ENCODE measurements around the gene RBBP4.
A peak's percentile ranks its signal among the peaks of the same experiment; 100 is the strongest.
"Not testable (repeated sequence)": the region's sequence is repeated elsewhere in the genome, so short reads cannot be mapped to it uniquely, and the experiment has no call there.

The RBBP4 gene

DNA sequence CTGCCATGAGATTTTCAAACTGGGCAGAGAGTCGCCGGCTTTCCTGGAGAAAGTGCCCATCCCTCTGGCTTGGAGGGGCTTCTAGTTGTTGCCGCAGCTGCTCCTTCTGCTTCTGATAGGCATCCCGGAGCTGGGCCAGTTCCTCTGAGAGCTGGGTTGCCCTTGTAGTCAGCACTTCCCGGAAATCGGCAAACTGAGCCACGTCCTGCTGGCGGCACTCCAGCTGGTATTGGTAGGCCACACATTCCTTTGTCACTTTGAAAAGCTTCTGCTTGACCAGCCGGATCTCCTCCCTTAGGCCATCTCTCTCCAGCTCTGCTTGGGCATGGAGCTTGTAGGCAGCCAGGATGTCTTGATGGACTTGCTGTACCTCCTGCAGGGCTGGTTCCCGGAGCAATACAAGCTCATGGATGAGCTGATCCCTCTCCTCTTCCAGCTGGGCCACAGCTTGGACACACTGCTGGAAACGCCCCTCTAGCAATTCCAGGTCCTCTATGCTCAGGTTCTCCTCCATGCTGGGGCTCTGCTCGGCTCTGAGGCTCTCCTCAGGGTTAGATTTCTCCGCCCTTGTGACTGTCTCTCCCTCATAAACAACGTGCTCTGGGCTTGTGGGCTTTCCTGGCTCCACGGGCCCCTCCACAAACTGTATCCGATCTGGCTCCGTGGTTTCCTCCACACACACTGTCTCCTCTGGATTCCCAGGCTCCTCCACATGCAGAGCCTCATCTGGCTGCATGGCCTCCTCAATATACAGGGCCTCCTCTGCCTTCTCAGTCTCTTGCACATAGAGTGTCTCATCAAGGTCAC lies 44.3 kb downstream of the RBBP4 start:
- DNase-seq: no peak

DNA sequence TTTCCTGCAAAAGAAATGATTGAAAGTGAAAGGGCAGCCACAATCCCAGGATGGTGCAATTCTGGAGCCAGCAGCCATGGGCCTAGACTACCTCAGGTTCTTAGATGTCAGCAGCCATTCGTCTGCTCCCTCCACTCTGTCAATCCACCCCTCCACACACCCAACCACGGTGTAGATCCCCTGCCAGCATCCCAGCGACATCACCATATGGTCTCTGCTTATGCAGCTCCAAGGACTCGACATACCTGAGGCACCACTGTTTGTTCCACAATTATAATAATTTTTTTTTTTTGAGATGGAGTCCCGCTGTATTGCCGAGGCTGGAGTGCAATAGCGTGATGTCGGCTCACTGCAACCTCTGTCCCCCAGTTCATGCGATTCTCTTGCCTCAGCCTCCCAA lies 45.0 kb downstream of the RBBP4 start:
- no peak for DNase-seq

DNA sequence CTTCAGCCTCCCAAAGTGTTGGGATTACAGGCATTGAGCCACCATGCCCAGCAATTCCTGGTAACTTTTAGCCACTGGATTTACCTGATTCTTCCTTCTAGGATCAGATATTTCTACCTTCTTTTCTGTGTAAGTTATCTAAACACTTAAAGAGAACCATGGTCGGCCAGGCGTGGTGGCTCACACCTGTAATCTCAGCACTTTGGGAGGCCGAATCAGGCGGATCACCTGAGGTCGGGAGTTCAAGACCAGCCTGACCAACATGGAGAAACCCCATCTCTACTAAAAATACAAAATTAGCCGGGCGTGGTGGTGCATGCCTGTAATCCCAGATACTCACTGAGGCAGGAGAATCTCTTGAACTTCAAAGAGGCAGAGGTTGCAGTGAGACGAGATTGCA lies 46.0 kb downstream of the RBBP4 start:
- DNase-seq: not testable (repeated sequence)

DNA sequence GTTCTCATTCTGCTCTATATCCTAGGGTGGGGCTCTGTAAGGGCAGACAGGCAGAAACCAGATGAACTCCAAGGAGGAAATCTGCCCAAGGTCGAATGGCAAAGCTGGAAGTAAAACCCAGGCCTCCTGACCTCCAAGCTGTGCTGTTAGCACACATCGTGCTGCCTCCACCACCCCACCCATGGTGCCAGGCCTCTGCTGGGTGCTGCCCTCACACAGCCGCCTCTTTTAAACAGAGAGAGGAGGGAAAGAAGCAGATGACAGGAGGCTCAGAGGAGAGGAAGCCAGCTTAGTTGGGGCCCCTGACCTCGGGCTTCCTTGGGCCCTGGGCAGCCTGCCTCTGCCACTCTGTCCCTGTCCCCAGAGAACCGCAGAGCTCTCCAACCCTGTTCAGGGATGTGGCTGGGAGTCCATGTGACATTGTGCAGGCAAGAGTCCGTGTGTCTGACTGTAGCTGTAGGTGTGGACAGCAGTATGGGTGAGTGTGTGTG lies 50.5 kb downstream of the RBBP4 start:
- no peak for DNase-seq

DNA sequence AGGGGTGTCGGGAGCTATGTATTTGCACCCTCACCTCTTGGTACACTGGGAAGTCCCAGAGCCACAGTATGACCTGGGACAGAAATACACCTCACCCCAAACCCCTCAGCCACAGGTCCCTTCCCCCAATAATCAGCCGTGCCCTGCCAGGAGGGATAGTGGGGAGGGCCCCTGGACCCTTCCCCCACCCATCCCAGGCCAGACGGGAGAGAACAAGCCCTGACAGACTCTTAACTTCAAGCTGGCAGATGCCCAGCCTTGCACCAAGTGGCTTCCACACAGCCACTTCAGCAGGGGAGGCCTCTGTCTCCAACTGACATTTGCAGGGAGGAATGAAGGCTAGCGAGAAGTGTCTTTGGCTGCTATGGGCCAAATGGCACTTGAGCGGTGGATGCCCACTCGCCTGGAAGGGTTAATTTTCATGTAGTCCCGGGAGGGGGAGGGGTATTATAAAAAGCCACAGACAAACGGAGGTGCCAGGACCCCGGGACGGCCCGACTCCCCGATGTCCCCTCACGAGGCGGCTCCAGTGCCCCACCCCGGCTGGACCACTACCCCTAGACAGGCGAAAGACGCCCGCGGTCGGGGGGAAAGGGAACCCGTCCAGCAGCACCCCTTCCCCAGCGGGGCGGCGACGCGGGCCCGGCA lies 51.1 kb downstream of the RBBP4 start:
- DNase-seq: no peak

DNA sequence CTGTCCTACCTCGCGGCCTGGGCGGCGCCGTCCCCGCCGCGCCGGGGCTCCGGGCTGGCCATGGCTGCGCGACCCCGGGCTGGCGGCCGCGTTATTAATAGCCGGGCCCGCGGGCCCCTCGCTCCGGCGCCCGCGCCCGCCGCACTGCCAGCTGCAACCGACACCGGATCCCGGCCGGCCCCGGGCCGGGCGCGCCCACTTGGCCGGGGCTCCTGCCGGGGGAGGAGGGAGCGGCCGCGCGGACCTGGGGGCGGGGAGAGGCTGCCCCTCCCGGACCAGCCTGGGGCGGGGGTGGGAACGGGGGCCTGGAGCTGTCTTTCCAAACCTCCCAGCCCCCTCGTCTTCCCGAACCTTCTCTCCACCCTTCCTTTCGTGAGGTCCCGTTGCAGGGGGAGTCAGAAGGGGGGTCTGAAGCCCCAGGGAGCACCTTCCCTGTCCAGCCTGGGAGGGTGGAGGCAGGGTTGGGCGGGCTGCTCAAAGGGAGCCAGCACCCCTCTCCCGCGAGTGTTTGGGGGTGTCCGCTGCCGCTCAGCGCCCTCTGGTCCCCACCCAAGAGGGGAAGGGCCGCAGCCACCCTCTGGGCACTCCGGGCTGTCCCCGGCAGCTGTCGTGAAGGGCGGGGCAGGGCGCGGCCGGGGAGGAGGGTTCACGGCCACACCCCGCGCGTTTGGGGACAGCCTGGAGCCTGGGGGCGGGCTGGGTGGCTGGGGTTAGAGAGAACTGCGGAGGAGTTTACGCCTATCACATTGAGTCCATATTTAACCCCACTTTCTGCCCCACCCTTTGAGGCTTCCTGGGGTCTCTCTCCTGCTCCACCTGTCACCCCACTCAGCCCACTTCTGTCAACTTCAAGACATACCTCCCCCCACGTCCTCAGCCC lies 51.8 kb downstream of the RBBP4 start, which contains the start of gene SYNC:
Gene SYNC, minus strand, starts transcription at position 172 of the 880 bp plus-strand sequence. Its CDS starts 110 bp downstream, at position 62.
- peak; percentile 74 for DNase-seq

DNA sequence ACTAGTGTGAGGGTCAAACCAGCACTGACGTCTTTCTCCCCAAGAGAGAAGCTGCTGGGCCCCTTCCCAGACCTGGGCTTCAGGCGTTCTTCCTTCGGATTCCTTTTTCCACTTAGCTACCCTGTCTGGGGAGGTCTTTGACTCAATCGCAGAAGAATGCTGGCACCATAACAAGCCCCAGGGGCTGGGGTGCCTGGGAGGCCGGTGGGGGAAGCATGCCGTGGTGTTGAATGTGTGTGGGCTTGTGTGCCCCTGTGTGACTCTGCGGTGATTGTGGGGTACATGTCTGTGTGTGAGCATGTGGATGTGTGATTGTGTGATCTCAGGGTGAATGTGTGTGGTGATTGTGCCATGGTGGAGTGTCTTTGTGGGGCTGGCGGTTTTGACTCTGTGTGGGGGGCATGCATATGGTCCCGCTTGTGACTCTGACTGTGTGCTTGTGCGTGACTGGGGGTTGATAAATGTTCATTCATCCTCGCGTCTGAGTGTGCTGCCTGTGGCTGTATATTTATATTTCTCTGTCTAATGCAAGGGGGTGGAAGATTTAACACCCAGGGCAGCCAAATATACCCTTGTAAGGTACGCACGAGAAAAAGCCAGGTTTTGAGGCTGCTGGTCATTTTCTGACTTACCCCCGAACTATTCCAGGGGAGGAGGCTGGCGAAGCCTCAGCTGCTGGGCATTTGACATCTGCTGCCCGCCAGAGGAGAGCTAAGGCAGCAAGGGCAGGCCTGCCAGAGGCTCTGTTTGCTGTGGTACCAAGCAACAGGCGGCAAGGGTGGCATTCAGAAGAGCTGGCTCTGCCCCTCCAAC lies 52.7 kb downstream of the RBBP4 start:
- DNase-seq: peak; percentile 99

DNA sequence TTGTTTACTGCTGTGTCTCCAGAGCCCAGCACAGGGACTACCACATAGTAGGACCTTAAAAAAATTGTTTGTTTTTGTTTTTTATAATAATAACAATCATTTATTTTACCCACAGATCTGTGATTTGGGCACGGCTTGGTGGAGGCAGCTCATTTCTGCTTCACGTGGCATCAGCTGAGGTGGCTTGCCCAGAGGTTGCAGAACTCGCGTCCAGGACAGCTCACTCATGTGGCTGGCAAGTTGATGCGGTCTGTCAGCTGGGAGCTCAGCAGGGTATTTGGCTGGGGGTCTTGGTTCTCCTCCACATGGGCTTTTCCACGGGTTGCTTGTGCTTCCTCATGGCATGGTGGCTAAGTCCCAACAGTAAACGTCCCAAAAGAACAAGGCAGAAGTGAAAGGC lies 54.5 kb downstream of the RBBP4 start:
- no peak for DNase-seq

DNA sequence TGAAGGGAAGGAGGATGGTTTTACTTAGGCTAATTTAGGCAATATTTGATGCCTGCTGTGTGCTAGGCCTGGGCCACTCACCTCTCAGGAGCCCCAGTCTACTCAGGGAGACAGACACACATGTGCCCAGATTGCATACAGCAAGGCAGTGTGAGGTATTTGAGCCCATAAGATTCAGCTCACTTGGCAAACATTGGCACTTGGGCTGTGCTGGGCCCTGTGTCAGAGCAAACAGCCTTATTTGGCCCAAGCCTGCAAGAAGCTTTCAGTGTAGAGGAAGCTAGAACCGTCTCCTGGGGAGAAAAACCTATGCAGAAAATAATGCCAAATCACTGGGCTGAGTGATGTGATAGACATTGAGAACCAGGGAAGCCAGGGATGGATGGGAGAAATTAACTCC lies 55.5 kb downstream of the RBBP4 start:
- no peak for DNase-seq

DNA sequence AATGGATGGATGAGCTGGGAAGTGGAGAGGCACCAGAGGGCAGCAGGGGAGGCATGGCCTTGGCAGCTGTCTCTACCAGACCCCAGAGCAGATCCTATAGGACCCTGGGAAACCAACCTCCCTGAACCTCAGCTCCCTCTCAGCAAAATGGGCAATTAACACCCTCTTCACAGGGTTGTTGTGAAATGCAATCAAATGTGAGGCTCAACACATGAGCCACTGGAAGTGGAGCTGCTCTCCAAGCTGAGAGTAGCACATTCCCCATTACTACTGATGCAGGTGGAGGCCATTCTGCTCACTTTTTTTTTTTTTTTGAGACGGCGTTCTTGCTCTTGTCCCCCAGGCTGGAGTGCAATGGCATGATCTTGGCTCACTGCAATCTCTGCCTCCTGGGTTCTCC lies 58.1 kb downstream of the RBBP4 start:
- peak; percentile 16 for DNase-seq

DNA sequence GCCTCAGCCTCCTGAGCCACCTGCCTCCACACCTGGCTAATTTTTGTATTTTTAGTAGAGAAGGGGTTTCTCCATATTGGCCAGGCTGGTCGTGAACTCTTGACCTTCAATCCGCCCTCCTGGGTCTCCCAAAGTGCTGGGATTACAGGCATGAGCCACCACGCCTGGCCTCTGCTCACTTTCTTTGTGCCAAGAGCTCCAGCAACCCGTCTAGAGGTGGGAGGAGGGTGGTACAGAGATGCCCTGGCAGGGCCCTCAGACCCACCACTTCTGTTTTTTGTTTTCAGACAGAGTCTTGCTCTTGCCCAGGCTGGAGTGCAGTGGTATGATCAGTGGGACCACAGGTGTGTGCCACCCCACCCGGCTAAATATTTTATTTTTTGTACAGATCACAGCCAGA lies 58.5 kb downstream of the RBBP4 start:
- no peak for DNase-seq

DNA sequence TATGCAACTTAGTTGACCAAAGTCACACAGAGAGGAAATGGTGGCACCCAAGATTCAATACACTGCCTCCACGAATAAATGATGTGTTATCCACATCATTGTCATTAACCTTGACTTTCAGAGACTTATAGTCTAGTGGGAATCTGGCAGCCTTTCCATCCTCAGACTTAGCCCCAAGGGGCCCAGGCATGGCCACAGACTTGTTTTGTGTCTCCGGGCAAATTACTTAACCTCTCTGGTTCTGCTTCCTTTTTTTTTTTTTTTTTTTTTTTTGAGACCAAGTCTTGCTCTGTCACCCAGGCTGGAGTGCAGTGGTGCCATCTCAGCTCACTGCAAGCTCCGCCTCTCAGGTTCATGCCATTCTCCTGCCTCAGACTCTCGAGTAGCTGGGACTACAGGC lies 60.2 kb downstream of the RBBP4 start:
- DNase-seq: not testable (repeated sequence)

DNA sequence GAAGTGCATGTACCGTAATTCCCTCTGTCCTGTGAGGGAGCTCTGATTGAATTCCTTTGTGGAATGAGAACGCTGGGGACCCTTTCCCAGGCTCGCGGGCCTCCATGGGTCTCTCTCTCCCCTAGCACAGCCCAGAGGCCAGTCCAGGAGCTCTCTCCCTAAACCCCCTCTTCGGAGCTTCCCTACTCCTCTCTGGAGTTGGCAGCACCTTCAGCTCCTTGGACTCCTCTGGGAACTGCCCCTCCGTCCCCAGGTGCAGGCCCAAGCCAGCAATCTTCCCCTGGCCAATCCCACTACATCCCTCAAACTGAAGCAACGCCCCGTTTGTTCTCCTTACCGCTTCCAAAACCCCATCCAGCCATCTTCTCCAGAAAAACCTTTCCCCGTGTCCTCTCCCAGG lies 62.1 kb downstream of the RBBP4 start:
- DNase-seq: no peak

DNA sequence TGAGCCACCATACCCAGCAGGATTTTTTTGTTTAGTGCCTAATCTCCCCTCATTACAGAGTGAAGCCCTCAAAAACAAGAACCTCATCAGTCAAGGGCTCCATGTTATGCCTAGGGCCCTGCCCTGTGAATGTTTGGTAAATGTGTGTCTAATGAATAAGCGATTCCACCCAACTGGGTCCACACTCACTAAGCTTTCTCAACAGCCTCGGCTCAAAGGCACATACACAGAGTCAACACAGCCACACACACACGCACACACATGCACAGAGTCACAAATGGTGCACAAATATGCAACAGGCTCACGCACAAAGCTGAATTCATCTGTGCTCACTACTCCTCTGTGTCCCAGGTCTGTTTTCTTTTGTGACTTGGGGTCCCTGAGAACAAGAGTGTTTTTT lies 63.3 kb downstream of the RBBP4 start:
- no peak for DNase-seq

DNA sequence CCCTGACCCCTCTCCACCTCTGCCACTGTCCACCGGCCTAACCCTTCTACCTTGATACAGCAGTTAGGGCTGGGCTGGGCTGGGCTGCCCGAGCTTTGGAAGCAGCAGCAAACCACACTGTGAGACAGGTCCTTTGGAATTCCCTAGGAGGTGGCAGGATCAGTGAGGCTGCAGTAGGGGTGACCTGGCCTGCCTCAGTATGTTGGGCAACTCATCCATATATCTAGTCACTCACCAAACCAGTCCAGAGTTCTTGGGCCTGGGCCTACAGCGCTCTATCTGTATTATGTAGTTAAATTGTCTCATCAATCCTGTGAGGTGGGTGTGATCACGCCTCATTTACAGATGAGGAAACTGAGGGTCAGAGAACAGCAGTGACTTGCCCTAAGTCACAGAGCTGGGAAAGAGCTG lies 64.9 kb downstream of the RBBP4 start:
- no peak for DNase-seq

DNA sequence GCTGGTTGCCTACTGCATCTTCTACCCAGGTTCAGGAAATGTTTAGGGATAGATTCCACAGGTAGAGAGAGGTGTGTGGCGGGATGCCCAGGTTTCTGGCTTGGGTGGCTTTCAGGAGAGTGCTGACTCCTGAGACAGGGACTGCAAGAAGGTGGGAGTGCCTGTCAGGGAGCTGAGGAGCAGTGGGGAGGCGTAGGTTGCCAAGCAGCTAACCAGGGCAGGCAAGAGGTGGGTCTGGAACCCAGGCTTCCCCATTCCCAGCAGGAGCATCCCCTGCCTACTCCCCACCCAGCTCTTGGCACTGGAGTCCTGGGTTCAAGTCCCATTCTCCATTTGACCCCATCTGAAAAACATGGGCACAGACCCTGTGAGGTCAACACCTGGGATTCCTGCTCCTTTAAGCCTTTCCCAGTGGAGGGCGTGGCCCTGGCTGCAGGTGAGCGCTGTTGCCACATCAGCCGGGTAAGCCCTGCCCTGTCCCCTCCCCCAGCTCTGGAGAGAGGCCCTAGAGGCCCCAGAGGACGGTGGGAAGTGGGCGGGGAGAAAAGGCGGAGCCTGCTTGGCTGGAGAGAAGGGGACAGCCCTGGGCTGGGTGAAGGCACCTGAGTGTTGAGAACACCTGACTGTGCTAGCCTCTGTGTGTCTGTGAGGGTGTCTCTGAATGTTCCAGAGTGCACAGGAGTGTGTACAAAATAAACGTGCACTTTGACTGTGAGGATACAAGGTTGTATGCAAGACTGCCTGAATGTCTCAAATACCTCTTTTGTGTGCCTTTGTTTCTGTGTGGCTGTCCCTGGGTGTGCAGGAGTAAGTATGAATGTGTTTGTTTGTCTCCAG lies 65.5 kb downstream of the RBBP4 start:
- DNase-seq: peak; percentile 57

DNA sequence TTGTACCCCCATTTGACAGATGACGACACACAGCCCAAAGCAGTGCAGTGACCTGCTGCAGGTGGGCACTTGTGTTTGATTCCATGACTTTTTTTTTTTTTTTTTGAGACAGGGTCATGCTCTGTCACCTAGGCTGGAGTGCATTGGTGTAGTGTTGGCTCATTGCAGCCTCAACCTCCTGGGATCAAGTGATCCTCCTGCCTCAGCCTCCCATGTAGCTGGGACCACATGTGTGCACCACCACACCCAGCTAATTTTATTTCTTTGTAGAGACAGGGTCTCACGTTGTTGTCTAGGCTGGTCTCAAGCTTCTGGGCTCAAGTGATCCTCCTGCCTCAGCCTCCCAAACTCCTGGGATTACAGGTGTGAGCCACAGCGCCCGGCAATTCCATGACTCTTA lies 66.5 kb downstream of the RBBP4 start:
- no peak for DNase-seq

DNA sequence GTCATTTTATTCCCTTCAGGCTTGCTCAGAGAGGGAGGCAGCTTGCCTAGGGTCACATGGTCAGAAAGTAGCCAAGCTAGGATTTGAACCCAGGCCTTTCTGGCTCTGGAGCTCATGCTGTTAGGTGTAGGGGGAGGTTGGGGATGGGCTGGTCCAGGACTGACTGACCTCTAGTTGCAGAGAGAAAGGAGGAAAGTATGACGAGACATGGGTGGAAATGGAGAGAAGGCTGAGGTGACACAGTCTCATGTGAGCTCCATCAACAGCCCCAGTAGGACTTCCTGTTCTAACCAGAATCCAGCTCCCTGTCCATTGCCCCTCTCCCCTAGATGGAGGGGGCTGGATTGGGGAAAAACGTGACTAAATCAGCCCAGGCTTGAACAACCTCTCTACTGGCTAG lies 67.0 kb downstream of the RBBP4 start:
- no peak for DNase-seq

DNA sequence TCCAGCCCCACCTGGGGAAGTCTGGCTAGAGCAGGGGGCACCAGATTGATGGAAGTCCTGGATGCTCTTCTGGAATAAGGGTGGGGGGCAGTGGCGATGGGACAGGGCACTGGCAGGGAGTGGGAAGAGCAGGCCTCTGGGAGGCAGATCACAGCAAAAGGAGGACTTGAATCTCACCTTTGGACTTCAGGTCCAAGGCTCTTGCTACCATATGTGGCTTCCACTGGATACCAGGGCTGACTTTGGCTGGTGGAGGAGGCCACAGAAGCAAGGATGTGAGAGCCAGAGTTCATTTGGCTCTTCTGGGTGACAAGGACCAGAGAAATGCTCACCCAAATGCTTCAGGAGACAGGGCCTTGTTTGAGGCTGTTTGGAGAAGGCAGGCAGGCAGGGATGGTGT lies 67.5 kb downstream of the RBBP4 start:
- DNase-seq: no peak

DNA sequence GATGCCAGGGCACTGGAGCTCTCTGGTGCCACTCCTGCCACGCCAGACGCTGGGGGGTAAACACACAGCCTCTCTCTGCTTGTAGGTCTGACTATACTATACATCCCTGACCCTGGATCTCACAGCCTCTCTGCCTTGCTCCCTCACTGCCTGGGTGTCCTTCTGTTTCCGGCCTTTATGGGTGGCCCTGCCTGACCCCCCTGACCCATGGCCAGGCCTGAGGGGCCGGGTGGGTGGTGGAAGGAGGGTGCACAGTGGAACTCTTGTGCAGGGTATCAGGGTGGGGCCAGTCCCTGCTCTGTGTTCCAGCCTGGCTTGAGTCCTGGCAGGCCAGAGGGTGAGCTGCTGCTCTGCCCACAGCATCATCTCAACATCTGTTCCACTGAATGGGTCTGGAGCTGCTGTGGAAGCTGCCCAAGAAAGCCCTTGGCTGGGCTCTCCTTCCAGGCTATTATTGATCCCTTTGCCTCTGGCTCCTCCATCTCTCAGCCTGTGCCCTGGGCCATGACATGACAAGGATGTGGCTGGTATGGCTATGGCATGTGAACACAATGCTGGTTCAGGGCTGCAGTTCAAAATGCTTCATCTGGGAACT lies 68.8 kb downstream of the RBBP4 start:
- no peak for DNase-seq

Data from kidney glomerular epithelial cell (primary cell).